Measurements from ENCODE around the gene PKP3.

GRCh38 chr11:432501-433100 lies 38.6 kb downstream of the PKP3 start:
- TF ChIP-seq, protein P1, sequence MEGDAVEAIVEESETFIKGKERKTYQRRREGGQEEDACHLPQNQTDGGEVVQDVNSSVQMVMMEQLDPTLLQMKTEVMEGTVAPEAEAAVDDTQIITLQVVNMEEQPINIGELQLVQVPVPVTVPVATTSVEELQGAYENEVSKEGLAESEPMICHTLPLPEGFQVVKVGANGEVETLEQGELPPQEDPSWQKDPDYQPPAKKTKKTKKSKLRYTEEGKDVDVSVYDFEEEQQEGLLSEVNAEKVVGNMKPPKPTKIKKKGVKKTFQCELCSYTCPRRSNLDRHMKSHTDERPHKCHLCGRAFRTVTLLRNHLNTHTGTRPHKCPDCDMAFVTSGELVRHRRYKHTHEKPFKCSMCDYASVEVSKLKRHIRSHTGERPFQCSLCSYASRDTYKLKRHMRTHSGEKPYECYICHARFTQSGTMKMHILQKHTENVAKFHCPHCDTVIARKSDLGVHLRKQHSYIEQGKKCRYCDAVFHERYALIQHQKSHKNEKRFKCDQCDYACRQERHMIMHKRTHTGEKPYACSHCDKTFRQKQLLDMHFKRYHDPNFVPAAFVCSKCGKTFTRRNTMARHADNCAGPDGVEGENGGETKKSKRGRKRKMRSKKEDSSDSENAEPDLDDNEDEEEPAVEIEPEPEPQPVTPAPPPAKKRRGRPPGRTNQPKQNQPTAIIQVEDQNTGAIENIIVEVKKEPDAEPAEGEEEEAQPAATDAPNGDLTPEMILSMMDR (IDR thresholded peaks at IDR 0.05): no peak
- no peak for TF ChIP-seq POLR2A (IDR thresholded peaks at IDR 0.05)

All from breast epithelium (tissue), 3 donors.